COLO829 (cell line): ENCODE results near the gene NTN4.
"Not testable (repeated sequence)": the region's sequence is repeated elsewhere in the genome, so short reads cannot be mapped to it uniquely, and the experiment has no call there.

Source experiments
- DNase-seq: peaks from one replicate; pipeline ENCODE4 v3.0.0; 2012; ENCODE audit warnings: low spot score

Gene NTN4

DNA sequence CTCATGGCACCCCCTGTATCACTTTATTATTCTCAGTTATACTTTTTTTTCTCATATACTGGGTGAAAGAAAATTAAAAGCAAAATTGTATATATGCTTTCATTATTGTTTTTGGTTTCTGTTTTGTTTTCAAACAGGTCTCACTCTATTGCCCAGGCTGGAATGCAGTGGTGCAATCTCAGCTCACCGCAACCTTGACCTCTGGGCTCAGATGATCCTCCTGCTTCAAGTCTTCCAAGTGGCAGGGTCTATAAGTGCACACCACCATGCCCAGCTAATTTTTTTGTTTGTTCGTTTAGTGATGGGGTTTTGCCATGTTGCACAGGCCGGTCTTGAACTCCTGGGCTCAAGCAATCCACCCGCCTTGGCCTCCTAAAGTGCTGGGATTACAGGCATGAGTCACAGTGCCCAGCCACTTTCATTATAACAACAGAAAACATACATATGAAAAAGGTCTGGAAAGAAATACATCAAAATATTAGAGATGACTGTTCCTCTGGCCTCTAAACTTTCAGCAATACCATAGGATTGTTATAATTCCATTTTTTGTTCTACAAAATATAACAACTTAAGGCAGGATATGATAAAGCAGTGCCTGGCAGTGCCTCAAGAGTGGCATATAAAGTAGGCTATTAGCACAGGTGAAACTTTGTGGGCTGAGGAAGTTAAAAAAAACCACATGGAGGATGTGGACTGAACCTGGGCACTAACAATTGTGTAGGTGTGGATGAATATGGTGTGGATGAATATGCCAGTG is 5.8 kb upstream of the NTN4 start:
- no peak for DNase-seq

DNA sequence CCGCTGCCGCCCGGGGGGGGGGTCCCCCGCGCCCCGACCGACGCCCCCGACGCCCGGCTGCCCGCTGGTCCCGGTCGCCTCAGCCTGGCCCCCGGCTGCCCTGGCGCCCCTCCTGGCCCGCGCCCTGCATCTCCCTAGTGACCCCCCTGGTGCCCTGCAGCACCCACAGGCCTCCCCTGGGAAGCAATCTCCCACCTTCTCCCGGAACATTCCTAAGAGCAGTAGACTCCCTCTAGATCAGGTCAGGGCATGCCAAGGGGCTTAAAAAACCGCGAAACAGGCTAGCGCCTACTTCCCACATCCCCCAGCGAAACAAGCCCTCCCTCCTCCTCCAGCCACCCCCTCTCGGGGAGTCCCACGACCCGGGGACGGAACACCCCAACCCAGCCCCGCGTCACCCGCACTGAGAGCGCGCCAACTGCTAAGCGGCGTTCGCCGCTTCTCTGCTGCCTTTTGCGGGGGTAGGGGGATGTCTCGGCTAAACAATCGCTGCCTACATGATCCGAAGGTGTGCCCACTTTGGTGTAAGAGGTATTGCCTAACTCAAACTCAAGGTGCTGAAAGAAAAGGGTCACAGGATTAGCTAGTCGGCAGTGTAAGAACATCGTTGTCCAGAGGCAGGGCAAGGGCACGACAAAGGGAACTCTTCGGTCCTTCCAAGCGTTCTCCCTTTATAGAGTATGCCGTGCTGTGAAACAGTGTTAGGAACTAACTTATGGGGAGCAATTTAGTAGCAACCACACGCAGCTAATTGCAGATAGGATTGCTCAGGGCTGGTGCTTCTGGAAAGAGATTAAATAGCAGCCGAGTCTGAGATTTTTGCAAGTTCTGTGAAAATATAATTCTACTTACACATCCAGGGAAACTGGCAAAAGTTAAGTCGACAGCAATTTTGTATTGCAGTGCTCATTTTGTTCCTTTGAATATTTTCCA is 619 bp upstream of the NTN4 start:
- DNase-seq, result no peak

DNA sequence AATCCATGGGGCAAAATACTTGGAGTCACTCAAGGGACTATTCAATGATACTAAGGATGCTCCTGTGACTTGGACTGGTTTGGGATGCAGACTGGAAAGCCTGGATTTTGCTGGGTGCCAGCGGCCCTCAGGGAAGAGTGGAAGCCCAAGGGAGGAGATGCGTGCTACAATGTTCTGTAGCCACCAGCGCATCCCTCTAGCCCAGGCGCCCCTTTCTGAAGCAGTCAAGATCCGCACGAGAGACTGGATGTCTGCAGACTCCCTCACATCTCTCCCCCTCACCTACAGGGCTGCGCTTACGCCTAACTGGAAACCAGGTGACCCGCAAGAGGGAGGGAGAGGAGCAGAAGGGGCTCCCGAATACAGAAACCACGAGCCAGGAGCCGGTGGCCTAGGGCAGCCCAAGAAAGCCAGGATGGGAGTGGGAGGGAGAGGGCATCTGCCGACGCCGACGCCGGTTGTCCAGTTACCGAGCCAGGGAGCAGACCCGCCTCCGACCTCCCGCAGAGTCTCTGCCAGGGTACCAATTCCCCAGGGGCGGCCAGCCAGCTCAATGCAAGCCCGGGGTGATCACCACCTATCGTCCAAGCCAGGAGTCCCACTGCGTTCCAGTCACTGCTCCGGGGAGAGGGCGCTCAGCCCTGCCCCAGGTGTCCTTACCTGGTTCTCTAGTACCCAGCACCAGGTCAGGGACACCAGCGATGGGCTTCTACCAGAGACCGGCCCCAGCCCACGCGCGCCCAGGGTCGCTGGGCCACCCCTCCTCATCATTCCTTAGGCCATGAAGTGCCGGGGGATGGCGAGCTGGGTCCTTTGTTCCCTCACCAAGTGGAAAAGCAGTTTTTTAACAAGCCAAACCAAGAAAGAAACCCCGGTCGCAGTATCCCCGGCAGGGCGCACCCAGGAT is 1.2 kb downstream of the NTN4 start:
- no peak for DNase-seq

DNA sequence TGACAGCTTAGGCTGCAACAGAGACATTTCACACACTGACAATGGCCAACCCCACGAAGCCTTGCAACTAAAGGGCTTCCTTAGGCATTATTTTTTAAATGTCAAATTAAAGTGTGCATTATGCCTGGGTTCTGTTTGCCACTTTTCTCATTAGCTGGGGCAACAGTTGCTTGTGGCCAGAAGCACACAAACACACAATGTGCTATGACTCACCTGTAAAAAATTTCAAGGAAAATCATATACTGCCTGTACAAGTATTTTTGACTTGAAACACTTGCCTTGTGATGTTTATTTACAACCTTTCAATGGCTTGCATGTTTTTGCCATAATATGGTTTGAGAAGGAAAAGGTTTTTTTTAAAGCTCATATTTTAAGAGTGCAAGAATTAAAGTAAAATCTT is 1.9 kb downstream of the NTN4 start:
- no peak for DNase-seq

DNA sequence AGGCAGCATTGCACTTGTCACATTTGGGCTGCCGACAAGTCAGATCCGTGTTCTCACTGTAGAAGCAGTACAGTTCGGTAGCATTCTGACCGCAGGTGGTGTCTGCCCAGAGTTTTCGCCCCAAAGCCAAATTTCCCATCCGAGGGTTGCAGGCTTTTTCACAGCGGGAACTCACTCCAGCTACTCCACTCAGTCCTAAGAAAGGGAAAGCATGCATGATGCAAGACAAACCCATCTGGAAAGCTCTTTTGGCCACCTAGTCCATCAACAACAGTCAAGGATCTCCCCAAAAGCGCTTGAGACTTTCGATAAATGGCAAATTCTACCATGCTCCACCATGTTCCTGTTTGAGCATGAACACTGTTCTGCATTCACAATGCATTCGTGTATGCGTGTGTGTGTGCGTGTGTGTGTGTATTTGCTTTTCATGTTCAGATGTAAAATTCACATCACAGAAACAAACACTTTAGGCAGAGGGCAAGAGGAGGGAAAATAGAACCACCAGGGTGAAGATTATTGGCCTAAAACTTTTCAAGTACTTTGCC is 3.2 kb downstream of the NTN4 start:
- no peak for DNase-seq

DNA sequence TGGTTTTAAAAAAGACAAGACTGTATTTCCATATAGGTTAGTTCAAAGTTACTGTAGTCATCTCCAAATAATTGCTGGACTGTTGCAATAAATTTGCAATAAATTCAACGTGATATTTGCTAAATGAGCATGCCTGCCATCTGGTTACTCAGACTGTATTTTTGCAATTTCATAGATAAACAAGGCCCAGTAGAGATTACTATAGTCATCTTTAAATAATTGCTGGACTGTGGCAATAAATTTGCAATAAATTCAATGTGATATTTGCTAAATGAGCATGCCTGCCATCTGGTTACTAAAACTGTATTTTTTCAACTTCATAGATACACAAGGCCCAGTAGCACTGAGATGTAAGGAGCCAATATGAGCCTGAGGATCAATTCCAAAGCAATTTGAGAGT is 5.6 kb downstream of the NTN4 start:
- DNase-seq, result no peak

DNA sequence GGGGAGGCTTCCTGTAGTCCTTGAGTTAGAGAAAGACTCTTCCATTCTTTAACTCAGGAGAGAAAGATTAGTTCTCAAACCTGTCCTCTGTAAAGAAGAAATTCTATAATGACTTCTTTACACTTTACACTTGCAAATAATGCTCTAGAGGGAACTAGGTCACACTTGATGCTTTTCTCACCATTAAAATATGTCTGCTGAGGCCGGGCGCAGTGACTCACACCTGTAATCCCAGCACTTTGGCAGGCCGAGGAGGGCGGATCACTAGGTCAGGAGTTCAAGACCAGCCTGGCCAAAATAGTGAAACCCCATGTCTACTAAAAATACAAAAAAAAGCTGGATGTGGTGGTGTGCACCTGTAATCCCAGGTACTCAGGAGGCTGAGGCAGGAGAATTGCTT is 6.3 kb downstream of the NTN4 start:
- DNase-seq, result no peak

DNA sequence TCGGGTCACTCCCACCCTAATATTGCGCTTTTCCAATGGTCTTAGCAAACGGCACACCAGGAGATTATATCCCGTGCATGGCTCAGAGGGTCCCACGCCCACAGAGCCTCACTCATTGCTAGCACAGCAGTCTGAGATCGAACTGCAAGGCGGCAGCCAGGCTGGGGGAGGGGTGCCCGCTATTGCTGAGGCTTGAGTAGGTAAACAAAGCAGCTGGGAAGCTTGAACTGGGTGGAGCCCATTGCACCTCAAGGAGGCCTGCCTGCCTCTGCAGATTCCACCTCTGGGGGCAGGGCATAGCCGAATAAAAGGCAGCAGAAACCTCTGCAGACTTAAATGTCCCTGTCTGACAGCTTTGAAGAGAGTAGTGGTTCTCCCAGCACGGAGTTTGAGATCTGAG is 15.1 kb downstream of the NTN4 start:
- not testable (repeated sequence) for DNase-seq

DNA sequence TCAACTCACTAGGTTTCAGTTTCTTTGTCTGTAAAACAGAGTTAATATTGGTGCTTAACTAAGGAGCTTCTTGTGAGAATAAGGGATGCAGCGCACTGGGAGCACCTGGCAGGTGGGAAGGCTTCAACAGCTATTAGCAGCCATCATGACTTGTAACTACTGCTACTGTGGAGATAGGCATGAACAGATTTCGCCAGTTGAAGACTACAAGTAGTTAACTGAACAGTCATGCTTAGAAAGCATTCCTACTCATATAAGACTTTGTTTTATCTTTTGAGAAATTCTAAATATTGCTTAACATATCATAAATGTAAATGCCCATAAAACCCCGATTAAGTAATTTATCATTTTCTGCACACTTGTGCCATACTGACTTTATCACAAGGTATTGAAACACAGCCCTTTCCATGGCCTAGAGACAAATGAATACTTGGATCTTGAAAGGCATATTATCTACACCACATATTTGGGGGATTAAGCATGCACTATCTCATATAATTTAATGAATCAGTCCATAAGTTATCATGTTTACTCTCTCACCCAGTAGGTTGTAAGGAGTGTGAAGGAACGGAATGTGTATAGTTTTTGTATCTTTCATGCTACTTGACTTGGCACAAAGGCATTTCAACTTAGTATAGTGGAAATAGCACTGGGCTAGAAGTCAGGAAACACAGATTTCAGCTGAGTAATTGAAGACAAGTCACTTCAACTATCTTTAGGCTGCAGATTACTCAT is 16.1 kb downstream of the NTN4 start:
- DNase-seq, result no peak

DNA sequence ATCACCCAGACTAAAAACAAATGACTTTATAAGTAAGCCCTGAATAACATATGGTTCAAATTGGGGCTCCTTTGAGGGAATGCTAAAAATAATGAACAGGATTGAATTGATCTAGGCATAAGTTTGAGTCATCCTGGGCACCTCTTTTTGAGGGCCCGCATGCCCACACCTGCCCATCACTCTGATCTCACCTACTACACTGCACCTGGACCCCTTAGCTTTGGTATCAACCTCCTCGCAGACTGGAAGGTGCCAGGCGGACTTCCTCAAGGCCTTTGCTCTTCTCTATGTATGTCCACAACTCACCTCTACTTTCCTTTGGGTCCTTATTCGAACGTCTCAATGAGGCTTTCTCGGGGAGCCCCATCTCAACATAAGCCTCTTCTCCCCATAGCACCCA is 17.2 kb downstream of the NTN4 start:
- DNase-seq, result no peak

DNA sequence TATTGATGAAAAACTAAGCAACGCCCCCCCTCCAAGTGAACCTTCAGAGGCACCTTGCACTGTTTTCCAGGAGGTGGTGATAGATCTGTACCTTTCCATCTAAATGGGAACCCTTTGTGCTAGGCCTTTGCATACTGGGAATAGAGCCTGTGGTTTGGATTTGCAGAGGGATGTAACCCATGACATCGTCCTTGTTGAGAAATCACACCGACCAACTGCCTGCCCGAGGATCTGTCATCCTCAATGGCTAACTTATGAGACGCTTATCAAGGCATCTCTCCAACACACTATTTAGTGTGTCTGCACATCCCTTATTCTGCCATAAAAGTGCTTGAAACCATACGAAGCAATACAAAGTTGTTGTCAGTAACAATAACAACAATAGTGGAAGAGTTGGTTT is 22.9 kb downstream of the NTN4 start:
- no peak for DNase-seq

DNA sequence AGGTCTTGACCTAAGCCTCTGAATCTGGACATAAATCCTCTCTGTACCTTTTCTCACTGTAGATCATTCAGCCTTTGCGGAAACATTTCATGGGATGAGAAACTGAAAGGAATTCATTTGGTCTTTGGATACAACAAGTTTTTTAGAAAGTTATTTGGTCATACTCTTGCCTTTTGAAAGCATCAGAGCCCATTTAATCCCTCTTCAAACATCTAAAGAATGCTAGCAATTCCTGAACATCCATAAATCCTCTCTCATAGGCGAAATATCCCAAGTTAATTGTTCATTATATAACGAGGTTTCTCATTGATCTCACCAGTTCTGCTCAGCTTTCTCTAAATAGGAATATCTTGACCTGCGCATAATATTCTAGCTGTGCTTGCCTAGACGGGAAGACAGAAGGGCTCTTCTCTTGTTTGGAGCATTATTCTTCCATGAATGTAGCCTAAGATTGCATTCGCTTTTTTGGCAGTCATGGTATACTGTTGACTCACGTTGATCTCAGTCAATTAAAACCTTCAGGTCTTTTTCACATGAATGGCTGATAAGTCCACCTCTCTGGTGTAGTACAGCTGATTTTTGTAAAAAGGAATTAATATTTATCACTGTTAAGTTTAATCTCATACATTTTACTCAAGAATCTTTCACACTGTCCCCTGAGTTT is 24.1 kb downstream of the NTN4 start:
- DNase-seq, result peak; percentile 81

DNA sequence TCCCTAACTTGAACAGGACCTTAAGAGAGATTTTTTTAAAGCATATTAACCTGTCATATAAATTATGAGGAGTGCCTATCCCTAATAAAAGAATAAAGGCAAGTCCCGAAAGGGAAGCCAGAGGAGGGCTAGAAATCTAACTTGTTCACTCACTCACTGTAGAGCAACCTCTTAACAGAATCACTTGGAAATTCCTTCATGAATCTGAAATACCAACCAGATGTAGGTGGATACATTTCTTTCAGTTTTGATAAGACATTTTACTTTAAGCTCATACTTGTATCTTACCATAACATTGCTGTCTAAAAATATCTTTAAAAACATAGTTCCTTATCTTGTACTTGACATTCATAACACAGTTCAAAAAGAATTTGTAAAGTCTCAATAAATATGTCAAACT is 25.7 kb downstream of the NTN4 start:
- no peak for DNase-seq

DNA sequence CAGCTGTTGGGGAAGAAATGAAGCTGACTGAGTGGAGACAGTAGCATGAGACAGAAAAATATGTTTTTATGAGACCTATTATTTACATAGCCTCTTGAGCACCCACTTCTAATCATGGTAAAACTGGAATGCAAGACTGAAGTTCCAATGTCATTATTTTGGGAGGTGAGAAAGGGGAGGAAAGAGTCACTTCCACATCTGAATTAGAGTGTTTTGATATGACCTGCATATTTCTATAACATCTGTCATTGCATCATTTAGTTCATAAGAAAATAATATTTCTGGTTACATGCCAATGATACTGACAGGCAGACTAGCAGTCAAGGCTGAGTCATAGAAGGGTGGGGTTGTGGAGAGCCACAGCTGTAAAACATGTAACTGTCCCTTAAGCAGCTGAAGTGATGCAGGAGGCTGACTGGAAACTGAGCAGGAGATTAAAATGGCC is 26.7 kb downstream of the NTN4 start:
- DNase-seq, result no peak

DNA sequence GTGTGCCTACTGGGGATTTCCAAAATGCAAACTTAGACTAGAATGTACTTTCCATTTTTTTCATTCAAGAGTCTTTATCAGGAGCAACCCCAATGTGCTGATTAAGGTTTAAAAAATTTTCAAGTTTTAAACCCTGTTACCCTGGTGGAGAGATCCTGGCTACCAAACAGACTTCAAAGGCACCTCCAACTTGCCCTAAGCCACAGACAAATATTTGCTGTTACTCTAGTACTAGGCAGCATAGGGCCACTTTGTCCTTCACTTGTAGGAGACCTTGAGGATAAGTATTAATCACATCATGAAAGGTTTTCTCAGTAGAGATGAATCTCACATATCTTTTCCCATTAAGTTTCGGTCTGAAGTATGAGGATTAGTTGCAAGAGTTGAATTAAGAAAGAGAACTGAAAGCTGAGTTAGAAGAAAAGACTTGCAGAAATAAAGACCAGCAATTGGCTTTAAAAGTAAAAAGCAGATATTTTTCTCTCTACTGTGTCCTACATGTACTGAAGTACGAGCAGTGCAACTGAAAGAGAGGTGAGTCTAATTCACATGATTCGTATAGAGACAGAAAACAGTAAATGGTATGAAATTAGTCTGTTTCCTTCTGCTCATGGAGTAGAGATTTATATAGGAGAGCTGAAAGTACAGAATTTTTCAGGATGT is 28.3 kb downstream of the NTN4 start:
- DNase-seq, result no peak

DNA sequence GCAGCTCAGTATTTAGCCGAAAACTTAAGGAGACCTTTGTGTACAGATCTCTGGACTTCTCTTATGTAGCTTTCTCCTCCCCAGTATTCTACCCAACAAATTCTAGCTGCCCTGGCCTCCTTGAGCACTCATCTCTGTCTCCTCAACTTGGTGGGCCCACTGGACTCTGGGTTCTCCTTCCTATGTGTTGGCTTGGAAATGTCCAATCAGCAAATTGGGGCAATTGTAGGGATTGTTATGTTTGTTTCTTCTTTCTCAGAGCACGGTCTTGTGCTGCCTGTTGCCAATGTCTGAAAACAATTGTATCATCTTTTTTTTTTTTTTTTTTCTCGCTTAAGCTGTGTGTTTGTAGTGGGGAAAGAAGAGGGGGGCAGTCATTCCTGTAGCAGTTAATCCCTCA is 30.2 kb downstream of the NTN4 start:
- DNase-seq, result no peak

DNA sequence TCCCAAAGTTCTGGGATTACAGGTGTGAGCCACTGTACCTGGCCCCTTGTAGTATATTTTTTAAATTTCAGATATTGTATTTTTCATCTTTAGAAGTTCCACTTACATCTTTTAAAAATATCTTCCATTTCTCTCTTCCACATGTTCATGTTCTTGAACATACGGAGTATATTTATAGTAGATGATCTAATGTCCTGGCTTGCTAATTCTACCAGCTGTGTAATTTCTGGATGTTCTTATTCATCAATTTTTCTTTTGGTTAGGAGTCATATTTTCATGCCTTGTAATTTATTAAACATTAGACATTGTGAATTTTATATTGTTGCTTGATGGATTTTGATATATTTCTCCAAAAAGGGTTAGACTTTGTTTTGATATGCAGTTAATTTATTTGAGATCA is 30.8 kb downstream of the NTN4 start:
- no peak for DNase-seq

DNA sequence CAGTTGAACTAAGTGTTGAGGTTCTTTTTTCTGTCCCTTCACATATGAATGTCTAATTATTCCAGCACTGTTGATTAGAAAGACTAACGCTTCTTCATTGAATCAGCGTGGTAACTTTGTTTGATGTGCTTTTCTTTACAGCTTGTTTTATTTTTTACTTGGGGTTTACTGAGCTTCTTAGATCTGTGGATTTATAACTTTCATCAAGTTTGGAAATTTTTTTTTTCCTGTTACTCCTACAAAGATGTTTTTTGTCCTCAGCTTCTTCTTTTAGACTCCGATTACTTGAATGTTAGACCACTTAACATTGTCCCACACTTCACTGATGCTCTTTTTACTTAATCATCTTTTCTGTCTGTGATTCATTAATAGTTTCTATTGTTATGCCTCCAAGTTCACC is 31.5 kb downstream of the NTN4 start:
- DNase-seq, result no peak

DNA sequence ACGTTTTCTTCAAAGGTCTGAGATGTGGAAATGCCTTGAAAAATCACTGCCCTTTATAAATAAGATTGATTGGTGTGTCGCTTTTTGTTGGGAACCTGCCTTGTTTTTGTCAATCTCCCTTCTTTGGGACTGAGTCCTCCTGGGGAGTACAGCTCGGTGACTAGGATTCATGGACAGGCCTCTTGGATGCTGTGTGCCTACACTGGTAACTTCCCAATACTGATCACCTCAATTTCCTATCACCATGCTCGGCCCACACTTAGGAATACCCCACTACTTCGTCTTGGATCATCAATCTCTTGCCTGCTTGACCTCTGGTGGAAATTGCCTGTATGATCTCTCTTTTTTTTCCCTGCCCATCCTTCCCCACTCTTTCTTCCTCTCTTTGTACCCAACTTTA is 34.2 kb downstream of the NTN4 start:
- DNase-seq, result no peak

DNA sequence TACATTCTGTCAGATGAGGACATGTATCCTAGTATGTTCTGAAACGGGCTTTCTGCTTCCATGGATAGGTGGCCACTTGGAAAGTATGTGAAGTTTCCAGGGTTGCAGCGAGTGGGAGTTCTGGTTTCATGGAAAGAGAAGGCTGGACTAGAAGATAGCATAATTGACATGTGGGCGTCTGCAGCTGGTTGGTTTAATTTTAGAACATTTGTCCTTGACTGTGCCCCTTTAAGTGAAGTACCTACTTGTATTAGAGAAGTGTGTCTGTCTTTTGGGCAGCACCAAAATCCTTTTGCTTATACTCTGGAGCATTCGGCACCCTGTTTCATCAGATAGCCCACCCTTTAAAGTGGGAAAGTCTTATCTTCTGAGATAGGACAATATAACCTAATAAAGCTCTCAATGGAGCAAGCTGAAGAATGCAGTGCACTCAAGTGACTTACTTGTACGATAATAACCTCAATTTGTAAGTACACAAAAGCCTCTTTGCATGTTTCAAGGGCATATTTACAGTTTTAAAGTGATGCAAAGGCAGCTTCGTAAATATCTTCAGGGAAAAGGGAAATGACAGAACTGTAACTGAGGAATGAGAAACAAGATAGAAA is 35.2 kb downstream of the NTN4 start:
- no peak for DNase-seq
